MV-4-11 (cell line): ENCODE measurements around the gene ABHD3.
"Not testable (repeated sequence)": the region's sequence is repeated elsewhere in the genome, so short reads cannot be mapped to it uniquely, and the experiment has no call there.

Experiments
- DNase-seq: peaks from one replicate; lab custom pipeline; 2025; lab: John Stamatoyannopoulos, UW

The ABHD3 gene

GRCh38 chr18:21650311-21650710, 54.3 kb downstream of the ABHD3 start:
- no peak for DNase-seq

GRCh38 chr18:21640375-21640774, 64.2 kb downstream of the ABHD3 start:
- not testable (repeated sequence) for DNase-seq

- DNase-seq = no peak
Measured at GRCh38 chr18:21638822-21639221, 65.8 kb downstream of the ABHD3 start.

GRCh38 chr18:21636769-21637168, 67.8 kb downstream of the ABHD3 start:
- DNase-seq = no peak

GRCh38 chr18:21634588-21635199, 69.9 kb downstream of the ABHD3 start:
- no peak for DNase-seq

GRCh38 chr18:21632393-21632792, 72.2 kb downstream of the ABHD3 start:
- no peak for DNase-seq

- DNase-seq = no peak
Measured at GRCh38 chr18:21629089-21629832, 75.3 kb downstream of the ABHD3 start.

GRCh38 chr18:21621640-21622039, 82.9 kb downstream of the ABHD3 start:
- DNase-seq = not testable (repeated sequence)

GRCh38 chr18:21612125-21613039, 92.2 kb downstream of the ABHD3 start, which contains the start of gene SNRPD1:
SNRPD1 (plus strand) TSS chr18:21612314; CDS start chr18:21612430, 116 bp downstream.
- peak; percentile 88 for DNase-seq

GRCh38 chr18:21611401-21612124, 93.0 kb downstream of the ABHD3 start:
- DNase-seq = not testable (repeated sequence)

GRCh38 chr18:21605213-21605612, 99.4 kb downstream of the ABHD3 start:
- DNase-seq = no peak

- no peak for DNase-seq
Measured at GRCh38 chr18:21604671-21605070, 99.9 kb downstream of the ABHD3 start.

- DNase-seq = peak; percentile 84
Measured at GRCh38 chr18:21602299-21602587, 102.3 kb downstream of the ABHD3 start.
